GM13977 (cell line): ENCODE measurements around the gene NPIPB5.
A peak's percentile ranks its signal among the peaks of the same experiment; 100 is the strongest.
"Not testable (repeated sequence)": the region's sequence is repeated elsewhere in the genome, so short reads cannot be mapped to it uniquely, and the experiment has no call there.

ENCODE experiments used
- DNase-seq: peaks from one replicate; pipeline ENCODE4 v3.0.0; 2012; ENCODE audit warnings: low spot score
- in situ Hi-C: fragments of 300-500 bp; cut with MboI; formaldehyde crosslinking; loops from one replicate; pipeline ENCODE4 v1.12.0; 2022; ENCODE audit warnings: low sequenced_read_pairs, low pct_unique_long_range_greater_than_20kb, mixed read lengths, inconsistent platforms; ENCODE audit not compliant: unreplicated experiment

NPIPB5 gene

DNA sequence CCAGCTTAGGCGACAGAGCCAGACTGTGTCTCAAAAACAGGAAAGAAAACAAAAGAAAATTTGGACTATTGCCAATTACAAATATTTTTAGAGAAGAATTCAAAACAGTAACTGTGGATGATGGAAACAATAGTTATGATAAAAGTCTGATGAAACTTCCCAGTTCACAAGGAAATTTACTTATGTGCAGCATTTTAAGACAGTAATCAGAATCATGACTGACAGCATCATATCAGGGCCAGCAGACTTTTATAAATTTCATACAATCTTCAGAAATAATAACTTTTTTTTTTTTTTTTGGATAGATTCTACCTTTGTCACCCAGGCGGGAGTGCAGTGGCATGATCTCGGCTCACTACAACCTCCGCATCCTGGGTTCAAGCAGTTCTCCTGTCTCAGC lies at the start of gene NPIPB5:
Gene NPIPB5 (plus strand): TSS at position 301 of the 400 bp plus-strand sequence. CDS start 2,911 bp downstream, outside the sequence.
- in situ Hi-C loops, result not testable (repeated sequence)

DNA sequence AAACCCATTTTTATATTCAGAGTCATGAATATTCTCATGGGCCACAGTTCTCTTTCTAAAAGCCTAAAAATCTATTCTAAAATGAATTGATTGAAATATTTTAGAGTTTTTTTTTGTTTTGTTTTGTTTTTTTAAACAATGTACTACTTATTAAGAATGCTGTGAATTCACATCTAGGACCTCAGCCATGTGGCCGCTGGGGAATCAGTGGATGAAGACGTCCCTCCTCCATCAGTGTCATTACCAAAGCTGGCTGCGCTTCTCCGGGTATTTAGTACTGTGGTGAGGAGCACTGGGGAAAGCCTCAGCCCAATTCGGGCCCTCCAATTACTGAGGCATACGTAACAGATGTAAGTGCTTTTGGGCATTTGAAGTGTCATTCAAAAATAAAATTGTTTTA lies 41.8 kb upstream of the NPIPB5 start:
- DNase-seq, result not testable (repeated sequence)

More for the DNA sequence above, at the start of gene NPIPB5:
- DNase-seq, result not testable (repeated sequence)

GRCh38 chr16:22537996-22538395 lies 27.3 kb downstream of the NPIPB5 start:
- DNase-seq, in situ Hi-C loops: not testable (repeated sequence)

More for the DNA sequence above, 41.8 kb upstream of the NPIPB5 start:
- in situ Hi-C loops, result not testable (repeated sequence)

DNA sequence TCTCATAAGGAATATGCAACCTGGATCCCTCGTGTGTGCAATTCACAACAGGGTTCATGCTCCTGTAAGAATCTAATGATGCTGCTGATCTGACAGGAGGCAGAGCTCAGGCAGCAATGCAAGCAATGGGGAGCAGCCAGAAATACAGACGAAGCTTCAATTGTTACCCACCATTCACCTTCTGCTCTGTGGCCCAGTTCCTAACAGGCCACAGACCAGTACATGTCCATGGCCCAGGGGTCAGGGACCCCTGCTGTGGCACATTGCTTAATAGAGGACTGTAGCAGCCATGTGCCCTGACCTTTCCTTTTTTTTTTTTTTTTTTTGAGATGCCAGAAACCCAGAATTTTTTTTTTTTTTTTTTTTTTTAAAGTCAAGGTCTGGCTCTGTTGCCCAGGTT lies 34.1 kb downstream of the NPIPB5 start:
- DNase-seq, in situ Hi-C loops: not testable (repeated sequence)

DNA sequence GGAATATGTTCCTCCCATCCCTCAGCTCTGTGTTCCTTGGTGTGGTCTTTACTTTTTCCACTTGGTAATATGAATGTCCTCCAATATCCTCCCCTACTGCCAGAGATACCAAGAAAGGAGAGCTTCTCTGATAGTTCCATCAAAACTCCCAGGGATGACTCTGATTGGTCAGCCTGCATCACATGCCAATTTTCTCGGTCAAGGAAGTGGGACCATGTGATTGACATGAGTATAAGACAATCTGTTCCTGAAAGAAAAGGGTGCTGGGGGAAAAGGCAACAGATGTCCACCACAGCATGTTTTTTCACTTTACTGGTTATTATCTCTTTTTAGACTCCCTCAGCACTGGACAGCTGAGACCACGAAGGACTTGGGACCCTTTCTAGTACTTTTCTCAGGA lies 35.9 kb downstream of the NPIPB5 start:
- DNase-seq, in situ Hi-C loops: not testable (repeated sequence)

DNA sequence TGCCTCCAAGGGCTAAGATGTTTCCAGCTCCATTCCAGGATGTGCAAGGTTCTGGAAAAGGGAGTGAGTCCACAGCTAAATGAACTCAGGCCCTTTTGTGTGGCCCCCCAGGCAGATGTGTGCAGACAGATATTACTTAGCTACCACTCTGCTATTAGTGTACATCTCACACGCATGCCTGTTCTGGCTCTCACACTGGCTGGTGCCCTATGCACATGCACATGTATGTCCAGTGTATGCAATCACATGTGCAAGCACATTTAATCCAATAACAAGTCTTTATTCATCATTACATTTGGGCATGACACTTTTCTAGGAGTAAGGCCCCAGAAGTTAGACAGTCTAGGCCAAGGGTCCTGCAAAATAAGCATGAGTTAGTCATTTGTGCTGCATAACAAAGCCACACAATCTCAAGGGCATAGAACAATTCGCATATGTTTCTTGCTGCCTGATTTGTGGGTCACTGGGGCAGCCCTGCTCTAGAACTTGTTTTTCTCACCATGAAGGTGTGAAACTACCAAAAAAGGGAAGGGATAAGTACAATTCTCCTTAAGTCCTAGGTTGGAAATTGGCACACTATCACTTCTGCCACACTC lies 36.6 kb downstream of the NPIPB5 start:
- in situ Hi-C loops, result not testable (repeated sequence)

DNA sequence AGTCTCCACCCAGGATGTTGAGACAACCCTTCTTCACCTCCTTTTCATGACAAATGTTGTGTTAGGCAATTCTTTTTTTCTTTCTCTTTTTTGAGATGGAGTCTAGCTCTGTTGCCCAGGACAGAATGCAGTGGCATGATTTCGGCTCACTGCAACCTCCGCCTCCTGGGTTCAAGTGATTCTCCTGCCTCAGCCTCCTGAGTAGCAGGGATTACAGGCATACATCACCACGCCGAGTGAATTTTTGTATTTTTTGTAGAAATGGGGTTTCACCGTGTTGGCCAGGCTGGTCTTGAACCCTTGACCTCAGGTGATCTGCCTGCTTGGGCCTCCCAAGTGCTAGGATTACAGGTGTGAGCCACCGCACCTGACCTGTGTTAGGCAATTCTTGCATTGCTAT lies 39.2 kb downstream of the NPIPB5 start:
- DNase-seq, in situ Hi-C loops: not testable (repeated sequence)

More for the DNA sequence above, 36.6 kb downstream of the NPIPB5 start:
- DNase-seq, result peak; percentile 2

GRCh38 chr16:22551143-22551542 lies 40.5 kb downstream of the NPIPB5 start:
- DNase-seq, in situ Hi-C loops: not testable (repeated sequence)

DNA sequence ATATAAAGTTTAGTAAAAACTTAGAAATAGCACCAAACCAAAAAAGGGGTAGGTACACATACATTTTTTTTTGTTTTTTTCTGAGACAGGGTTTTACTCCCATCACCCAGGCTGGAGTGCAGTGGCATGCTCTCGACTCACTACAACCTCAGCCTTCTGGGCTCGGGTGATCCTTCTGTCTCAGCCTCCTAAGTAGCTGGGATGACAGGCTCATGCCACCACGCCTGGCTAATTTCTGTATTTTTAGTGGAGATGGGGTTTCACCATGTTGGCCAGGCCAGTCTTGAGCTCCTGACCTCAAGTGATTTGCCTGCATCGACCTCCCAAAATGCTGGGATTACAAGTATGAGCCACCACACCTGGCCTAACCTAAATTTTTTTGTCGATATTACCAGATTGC lies 41.0 kb downstream of the NPIPB5 start:
- DNase-seq, in situ Hi-C loops: not testable (repeated sequence)

DNA sequence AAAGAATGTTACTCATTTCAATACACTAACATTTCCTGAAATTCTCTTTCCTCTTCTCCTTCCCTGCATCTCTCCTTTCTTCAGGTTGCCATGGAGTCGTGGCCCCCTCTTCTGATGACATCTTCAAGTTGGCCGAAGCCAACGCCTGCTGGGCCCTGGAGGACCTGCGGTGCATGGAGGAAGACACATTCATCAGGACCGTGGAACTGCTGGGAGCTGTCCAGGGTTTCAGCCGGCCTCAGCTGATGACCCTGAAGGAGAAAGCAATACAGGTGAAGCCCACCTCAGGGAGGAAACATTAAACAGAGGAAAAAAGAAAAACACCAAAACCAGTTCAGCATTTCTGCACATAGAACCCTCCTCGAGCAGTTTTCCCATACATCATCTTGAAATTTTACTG lies 46.1 kb downstream of the NPIPB5 start:
- in situ Hi-C loops, DNase-seq: not testable (repeated sequence)
